GM18517 (cell line): ENCODE data around the gene AICDA.
"Not testable (repeated sequence)": the region's sequence is repeated elsewhere in the genome, so short reads cannot be mapped to it uniquely, and the experiment has no call there.

Experiments
- ATAC-seq: cut with Tn5 transposase; IDR thresholded peaks from one replicate; pipeline ENCODE4 v1.9.1; 2021; ENCODE audit warnings: mild to moderate bottlenecking, moderate library complexity; ENCODE audit not compliant: unreplicated experiment

AICDA gene

DNA sequence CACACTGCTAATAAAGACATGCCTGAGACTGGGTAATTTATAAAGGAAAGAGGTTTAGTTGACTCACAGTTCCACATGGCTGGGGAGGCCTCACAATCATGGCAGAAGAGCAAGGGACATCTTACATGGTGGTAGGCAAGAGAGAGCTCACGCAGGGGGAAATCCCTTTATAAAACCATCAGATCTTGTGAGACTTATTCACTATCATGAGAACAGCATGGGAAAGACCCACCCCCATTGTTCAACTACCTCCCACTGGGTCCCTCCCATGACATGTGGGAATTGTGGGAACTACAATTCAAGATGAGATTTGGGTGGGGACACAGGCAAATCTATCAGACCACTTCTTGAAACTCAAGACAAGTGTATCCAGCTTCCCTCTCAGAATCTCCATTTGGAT is 1.2 kb upstream of the AICDA start:
- not testable (repeated sequence) for ATAC-seq

- no peak for ATAC-seq
Observed at GRCh38 chr12:8609061-8609570, 3.5 kb downstream of the AICDA start.

DNA sequence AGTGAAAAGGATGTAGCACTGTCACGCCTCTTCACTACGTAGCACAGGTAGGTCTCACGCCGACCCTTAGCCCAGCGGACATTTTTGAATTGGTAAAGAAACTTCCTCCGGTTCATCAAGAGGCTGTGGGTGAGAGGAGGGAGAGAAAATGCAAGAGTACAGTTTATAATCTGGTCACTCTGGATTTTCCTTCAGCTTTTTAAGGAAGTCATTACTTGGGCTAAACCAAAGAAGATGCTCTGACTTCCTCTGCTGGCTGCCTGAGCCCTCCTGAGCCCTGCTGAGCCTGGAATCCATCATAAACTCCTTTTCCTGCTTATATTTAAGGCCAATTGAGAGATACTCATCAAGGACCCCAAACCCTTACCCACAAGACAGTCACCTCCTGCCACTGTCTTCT is 5.8 kb downstream of the AICDA start:
- ATAC-seq = no peak

- no peak for ATAC-seq
Observed at GRCh38 chr12:8605057-8605456, 7.6 kb downstream of the AICDA start.

GRCh38 chr12:8603856-8604255 is 8.8 kb downstream of the AICDA start:
- ATAC-seq = no peak

DNA sequence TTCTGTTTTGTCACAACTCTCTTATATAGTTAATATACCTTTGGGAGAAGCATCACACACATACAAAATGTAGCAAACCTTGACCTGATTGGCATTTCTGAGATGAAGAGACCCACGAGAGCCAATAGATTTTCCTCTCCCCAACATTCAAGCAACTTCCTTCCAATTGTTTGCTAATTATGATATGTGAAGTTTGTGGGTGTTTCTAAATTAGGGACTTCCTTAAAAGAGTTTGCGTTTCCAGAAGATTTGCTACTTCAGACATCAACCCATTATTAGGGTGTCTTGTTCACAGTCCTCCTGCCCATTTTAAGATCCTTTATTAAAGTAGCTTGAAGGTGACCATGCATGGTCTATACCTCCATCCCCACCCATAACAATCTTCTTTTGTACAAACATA is 9.4 kb downstream of the AICDA start:
- no peak for ATAC-seq

DNA sequence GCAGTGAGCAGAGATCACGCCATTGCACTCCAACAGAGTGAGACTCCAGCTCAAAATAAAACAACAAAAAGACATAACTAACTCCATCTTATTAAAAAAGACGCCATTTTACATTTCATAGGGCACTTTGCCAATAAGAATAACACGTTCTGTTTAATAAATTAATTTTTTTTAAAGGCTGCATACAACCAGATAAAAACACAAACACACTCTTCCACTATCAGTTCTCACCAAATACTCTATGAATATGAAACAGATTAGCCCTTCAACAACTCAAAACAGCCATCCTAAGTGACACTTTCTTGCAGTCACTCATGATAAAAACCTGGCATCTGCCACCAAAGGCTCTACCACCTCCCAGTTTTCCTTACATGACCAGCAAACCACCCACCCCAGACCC is 16.1 kb downstream of the AICDA start:
- no peak for ATAC-seq

GRCh38 chr12:8594072-8594471 is 18.6 kb downstream of the AICDA start:
- no peak for ATAC-seq

DNA sequence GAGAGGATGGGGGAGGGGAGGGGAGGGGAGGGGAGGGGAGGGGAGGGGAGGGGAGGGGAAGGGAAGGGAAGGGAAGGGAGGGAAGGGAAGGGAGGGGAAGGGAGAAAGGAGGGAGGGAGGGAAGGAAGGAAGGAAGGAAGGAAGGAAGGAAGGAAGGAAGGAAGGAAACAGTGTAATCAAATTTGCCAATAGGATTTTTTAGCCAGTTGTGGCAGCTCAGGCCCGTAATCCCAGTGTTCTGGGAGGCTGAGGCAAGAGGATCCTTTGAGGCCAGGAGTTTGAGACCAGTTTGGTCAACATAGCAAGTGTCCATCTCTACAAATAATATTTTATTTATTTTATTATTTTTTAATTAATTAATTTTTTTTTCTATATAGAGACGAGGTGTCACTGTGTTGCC is 19.4 kb downstream of the AICDA start:
- no peak for ATAC-seq

DNA sequence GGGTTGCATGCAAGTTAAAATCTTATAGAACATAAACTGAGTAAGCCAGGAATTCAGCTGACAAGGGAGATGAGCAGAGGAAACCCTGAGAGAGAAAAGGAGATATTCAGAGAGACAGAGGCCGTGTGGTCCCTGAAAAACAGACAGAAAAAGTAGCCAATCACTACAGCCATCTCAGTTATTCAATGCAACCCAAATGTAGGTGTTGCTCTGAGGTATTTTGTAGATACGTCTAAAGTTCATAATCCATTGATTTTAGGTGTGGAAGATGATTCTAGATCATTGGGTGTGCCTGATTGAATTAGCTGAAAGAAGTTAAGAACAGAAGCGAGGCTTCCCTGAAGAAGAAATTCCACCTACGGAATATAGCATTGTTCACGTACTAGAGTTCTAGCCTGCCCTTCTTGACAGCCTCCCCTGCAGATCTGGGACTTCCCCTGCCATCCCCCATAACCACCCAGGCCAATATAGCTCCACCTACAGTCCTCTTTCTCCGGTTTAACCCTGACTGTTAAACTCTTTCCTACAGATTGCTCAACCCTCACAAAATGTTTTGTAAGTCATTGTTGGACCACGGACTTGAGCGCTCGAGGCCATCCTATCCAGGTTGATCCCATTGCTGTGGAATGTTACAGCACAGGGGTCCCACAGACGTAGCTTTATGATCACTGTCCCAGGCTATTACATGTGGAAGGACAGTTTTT is 21.7 kb downstream of the AICDA start:
- ATAC-seq = no peak

- ATAC-seq = no peak
Observed at GRCh38 chr12:8589679-8590078, 23.0 kb downstream of the AICDA start.

DNA sequence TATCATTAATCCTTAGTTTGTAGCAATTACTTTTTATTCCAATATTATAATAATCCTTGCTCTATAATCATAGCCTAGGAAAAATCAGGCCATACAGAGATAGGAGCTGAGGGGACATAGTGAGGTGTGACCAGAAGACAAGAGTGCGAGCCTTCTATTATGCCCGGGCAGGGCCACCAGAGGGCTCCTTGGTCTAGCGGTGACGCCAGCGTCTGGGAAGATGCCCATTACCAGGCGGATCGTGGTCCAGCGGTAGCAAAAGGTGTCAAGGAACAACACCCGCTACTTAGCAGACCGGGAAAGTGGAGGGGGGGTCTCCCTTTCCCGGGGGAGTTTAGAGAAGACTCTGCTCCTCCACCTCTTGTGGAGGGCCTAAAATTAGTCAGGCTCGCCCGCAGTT is 28.2 kb downstream of the AICDA start:
- not testable (repeated sequence) for ATAC-seq

- no peak for ATAC-seq
Observed at GRCh38 chr12:8584004-8584403, 28.7 kb downstream of the AICDA start.

GRCh38 chr12:8581098-8581784 is 31.4 kb downstream of the AICDA start:
- no peak for ATAC-seq

GRCh38 chr12:8577879-8578278 is 34.8 kb downstream of the AICDA start:
- no peak for ATAC-seq

- ATAC-seq = no peak
Observed at GRCh38 chr12:8572507-8572906, 40.2 kb downstream of the AICDA start.

DNA sequence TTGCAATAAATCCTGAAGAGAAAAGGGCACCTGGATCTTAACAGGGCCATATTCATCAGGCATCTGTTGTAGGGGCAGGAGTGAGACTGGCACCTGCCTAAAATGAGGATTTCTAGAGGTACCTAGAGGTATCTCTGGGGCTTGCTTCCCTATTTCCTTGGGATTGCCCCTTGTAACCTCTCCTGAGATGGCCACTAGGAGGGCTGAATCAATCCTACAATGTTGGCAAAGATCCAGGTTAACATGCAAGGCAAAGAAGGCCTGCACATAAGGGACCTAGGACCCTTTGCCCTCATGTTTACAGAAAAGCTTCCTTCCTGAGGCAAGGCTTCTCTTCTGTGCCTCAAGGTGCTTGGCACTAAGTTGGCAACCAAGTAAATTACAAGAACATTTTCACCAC is 46.1 kb downstream of the AICDA start:
- no peak for ATAC-seq

- ATAC-seq = not testable (repeated sequence)
Observed at GRCh38 chr12:8566052-8566451, 46.6 kb downstream of the AICDA start.

DNA sequence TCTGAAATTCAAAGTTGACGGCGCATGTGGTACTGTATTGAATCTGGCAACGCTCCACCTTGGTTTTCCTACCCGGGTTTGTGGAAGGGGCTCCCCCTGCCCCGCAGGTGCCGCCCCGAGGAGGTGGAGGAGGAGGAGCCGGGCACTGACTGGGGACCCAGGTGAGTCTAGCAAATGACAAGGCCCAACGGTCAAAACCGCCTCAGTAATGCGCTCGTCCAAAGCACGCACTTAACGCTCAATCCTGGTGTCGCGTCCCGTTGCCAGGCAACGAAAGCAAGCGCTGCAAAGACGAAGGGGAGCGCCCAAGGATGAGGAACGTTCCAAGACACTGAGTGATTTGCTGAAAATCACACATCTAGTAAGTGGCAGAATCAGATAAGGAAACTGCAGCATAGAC is 48.0 kb downstream of the AICDA start:
- no peak for ATAC-seq

DNA sequence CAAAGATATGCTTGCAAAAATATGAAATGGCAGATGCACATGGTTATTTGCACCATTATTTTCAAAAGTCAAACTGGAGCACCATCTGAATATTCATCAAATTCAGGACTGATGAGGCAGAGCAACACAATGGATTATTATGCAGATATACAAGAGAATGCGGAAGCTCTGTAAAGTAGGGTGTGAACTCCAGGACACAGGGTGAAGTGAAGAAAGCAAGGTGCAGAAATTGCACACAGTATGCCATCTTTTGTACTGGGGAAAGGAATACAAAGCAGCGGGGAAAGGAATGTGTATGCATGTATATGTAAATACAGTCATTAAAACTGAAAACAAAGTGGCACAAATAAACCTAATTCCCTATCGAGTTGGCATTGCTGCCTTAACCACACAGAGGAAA is 49.3 kb downstream of the AICDA start:
- no peak for ATAC-seq

DNA sequence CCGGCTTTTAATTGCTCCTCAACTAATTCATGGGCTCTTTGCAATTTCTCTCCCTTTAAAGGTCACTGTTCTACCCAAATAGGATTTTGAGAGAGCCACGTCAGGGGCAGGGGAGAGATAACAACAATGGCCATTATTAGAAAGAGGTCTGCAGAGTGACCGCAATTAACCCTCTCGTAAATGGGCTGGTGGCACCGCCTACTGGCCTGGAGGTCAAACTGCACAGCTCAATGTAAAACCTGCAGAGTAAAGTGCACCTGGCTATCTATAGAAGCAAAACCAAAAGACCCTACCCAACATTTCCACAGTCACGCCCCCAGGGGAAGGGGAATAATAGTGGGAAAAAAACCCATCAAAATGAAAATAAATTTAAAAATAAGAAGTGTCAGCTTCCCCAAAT is 50.3 kb downstream of the AICDA start:
- ATAC-seq = no peak

GRCh38 chr12:8561011-8561410 is 51.6 kb downstream of the AICDA start:
- no peak for ATAC-seq

DNA sequence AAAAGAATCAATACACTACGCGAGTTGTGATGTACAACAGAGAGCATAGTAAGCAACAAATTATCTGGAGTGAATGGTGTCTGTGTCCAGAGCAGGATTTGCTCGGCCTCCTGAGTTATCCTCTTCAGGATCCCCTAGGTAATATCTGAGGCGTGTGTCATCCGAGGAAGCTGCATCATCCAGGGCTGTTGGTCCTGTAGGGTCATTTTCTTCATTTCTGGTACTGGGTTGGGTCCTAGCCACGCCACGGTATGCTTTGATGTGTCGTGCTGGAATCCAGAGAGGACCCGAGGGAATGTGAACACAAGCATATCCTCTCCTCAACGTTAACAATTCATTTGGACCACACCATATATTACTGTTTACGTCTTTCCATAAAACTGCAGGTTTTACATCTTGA is 53.0 kb downstream of the AICDA start:
- ATAC-seq = no peak
